Endothelial cell of umbilical vein (primary cell): ENCODE results near the gene MAGEA12. TPM values are rescaled to one million over a fixed set of nuclear protein-coding genes. Genes with fewer than 3 reads are reported as not detected.
"Not testable (repeated sequence)": the region's sequence is repeated elsewhere in the genome, so short reads cannot be mapped to it uniquely, and the experiment has no call there.

Experiments
- Bru-seq: library from RNA; stranded (reverse); fragments of 400-500 nt; gene quantifications from one replicate; lab custom pipeline; 2021; lab: Mats Ljungman, UMichigan
- BruChase-seq, 2 experiments: library from RNA; stranded (reverse); fragments of 400-500 nt; gene quantifications; one replicate each; lab custom pipeline; 2021; lab: Mats Ljungman, UMichigan
- BruUV-seq: library from RNA; stranded (reverse); fragments of 400-500 nt; replicated peaks from 2 replicates; lab custom pipeline; 2021; lab: Mats Ljungman, UMichigan
- CTCF ChIA-PET: fragments of 300-600, 350-600 bp; sonication (Branson Sonifier 250); formaldehyde crosslinking; loops from one replicate; lab custom pipeline; 2021; ENCODE audit warnings: antibody characterized with exemption, inconsistent platforms; lab: Charles Lee
- POLR2A ChIA-PET: fragments of 300-600, 350-600 bp; sonication (Branson Sonifier 250); formaldehyde crosslinking; loops from one replicate; lab custom pipeline; 2021; ENCODE audit warnings: antibody characterized with exemption, inconsistent platforms; lab: Charles Lee
- DNase-seq: peaks from one replicate; pipeline ENCODE4 v3.0.0-alpha.2; 2011; ENCODE audit warnings: low read depth, low spot score
- FAIRE-seq: peaks from 2 replicates; lab custom pipeline; 2011; peaks lifted over from hg19 to GRCh38; lab: Jason Lieb, UNC
- H2AFZ ChIP-seq: 2 replicates; pipeline ENCODE4 v1.6.0; 2012; ENCODE audit warnings: low read depth, low read length, control low read depth, inconsistent platforms
- H3K27ac ChIP-seq: 2 replicates; pipeline ENCODE4 v1.5.1; 2011; ENCODE audit warnings: low read depth, mild to moderate bottlenecking, control low read depth, low read length, moderate library complexity; ENCODE audit not compliant: insufficient read depth
- H3K27me3 ChIP-seq, 2 experiments: 2 replicates each; pipeline versions ENCODE4 v1.6.0 to v1.6.1; 2011; ENCODE audit warnings: low read length in 2 of 2, mixed read lengths in 1 of 2; ENCODE audit not compliant: control insufficient read depth in 2 of 2, insufficient read depth in 2 of 2
- H3K36me3 ChIP-seq, 2 experiments: 2 replicates in 1 of 2; 3 replicates in 1 of 2; pipeline ENCODE4 v1.5.1; 2011; ENCODE audit warnings: low read length in 2 of 2, mild to moderate bottlenecking in 1 of 2, moderate library complexity in 1 of 2; ENCODE audit not compliant: control insufficient read depth in 2 of 2, insufficient read depth in 2 of 2; ENCODE audit errors: extremely low read depth in 1 of 2
- H3K4me1 ChIP-seq: 3 replicates; pipeline ENCODE4 v1.5.1; 2011; ENCODE audit warnings: mild to moderate bottlenecking, low read length; ENCODE audit not compliant: control insufficient read depth, insufficient read depth; ENCODE audit errors: extremely low read depth
- H3K4me2 ChIP-seq: 2 replicates; pipeline ENCODE4 v1.6.1; 2011; ENCODE audit warnings: low read length, control low read depth, mixed read lengths; ENCODE audit not compliant: insufficient read depth
- H3K4me3 ChIP-seq, 3 experiments: fragments of 200-600 bp in 1 of 3; sonication (generic), shearing (Covaris generic) in 1 of 3; replicated peaks in 1 of 3; 2 replicates each; pipeline ENCODE4 v1.5.1; 2011 to 2016; ENCODE audit warnings: control low read depth in 3 of 3, low read length in 3 of 3, mild to moderate bottlenecking in 2 of 3, inconsistent platforms in 1 of 3, low read depth in 1 of 3, moderate library complexity in 1 of 3; ENCODE audit not compliant: insufficient read depth in 1 of 3
- H3K79me2 ChIP-seq: 2 replicates; pipeline ENCODE4 v1.6.0; 2012; ENCODE audit warnings: low read length, inconsistent platforms; ENCODE audit not compliant: control insufficient read depth, insufficient read depth
- H3K9ac ChIP-seq: replicated peaks from 2 replicates; pipeline ENCODE3; 2011; ENCODE audit warnings: low read length, control low read depth; ENCODE audit not compliant: insufficient read depth; ENCODE audit errors: extremely low read depth
- H3K9me1 ChIP-seq: replicated peaks from 3 replicates; pipeline ENCODE4 v1.6.0; 2011; ENCODE audit warnings: mild to moderate bottlenecking, low read length; ENCODE audit not compliant: control insufficient read depth, insufficient read depth; ENCODE audit errors: extremely low read depth
- H3K9me3 ChIP-seq: replicated peaks from 2 replicates; pipeline ENCODE4 v1.5.1; 2012; ENCODE audit warnings: low read length, inconsistent platforms; ENCODE audit not compliant: control insufficient read depth, insufficient read depth
- H4K20me1 ChIP-seq: replicated peaks from 2 replicates; pipeline ENCODE3; 2011; ENCODE audit warnings: mild to moderate bottlenecking, low read length; ENCODE audit not compliant: control insufficient read depth, insufficient read depth; ENCODE audit errors: extremely low read depth
- MYC ChIP-seq: IDR thresholded peaks from one replicate; pipeline ENCODE4 v1.6.1; 2011; ENCODE audit warnings: mild to moderate bottlenecking, low read depth, low read length
- POLR2A ChIP-seq: IDR thresholded peaks from 2 replicates; pipeline ENCODE4 v1.6.1; 2012; ENCODE audit warnings: low read depth, mild to moderate bottlenecking, control low read depth, low read length
- dilution Hi-C: fragments of 300-500 bp; cut with MboI; formaldehyde crosslinking; loops from one replicate; pipeline ENCODE4 v1.15.0; 2019; ENCODE audit warnings: low sequenced_read_pairs; ENCODE audit not compliant: extremely low pct_ligation_motif_present
- intact Hi-C: fragments of 100-400 bp; cut with micrococcal nuclease; formaldehyde crosslinking; loops from one replicate; pipeline ENCODE4 v1.10.0; 2022
- long read RNA-seq: library from polyadenylated mRNA; stranded (forward); transcript quantifications from one replicate; pipeline ENCODE4 v2.0.0, GENCODE V29; 2021
- polyA minus RNA-seq, 3 experiments: library from RNA; depleted of rRNA, polyadenylated mRNA; stranded (reverse); fragments of >200 nt; gene quantifications; 1 replicate in 1 of 3; 2 replicates in 2 of 3; pipeline ENCODE4 v1.2.3, GENCODE V29; 2011
- polyA plus RNA-seq, 4 experiments: library from polyadenylated mRNA; depleted of rRNA in 3 of 4; stranded (reverse) in 3 of 4; unstranded in 1 of 4; fragments of >200 nt; gene quantifications; 2 replicates each; pipeline versions ENCODE4 v1.2.1 to v1.2.3, GENCODE V29; 2011 to 2012; ENCODE audit warnings: missing spikeins in 1 of 4
- total RNA-seq: library from RNA; stranded (reverse); gene quantifications from 2 replicates; pipeline ENCODE4 v1.2.3, GENCODE V29; 2021
- TF ChIP-seq, protein P1 (sequence below), 2 donors: IDR thresholded peaks; 1 replicate in 1 of 2; 2 replicates in 1 of 2; pipeline ENCODE4 v1.5.1; 2011; ENCODE audit warnings: low read length in 2 of 2, mild to moderate bottlenecking in 2 of 2, moderate library complexity in 2 of 2, control low read depth in 1 of 2, inconsistent platforms in 1 of 2, low read depth in 1 of 2; ENCODE audit not compliant: insufficient read depth in 1 of 2; ENCODE audit errors: extremely low read depth in 1 of 2

Gene MAGEA12
- not detected in 2 replicates for total RNA-seq
- polyA plus RNA-seq = not detected in 2 replicates
- not detected in 2 replicates for polyA plus RNA-seq (2011; cell fraction: cytosol; rRNA removed)
- not detected in 2 replicates for polyA plus RNA-seq (2011; cell fraction: nucleus; rRNA removed)
- polyA plus RNA-seq (2012) = not detected in 2 replicates
- polyA minus RNA-seq = 0.41 and 1.9 TPM in 2 replicates
- polyA minus RNA-seq (2011; cell fraction: cytosol; rRNA and poly(A)+ RNA removed) = not detected
- not detected in 2 replicates for polyA minus RNA-seq (2011; cell fraction: nucleus; rRNA and poly(A)+ RNA removed)
- not detected for Bru-seq, nascent RNA
- BruChase-seq, experiment 1, labeled RNA remaining after a 6-hour chase = not detected
- not detected for BruChase-seq, experiment 2, labeled RNA remaining after a 2-hour chase
- long read RNA-seq = 0 reads

GRCh38 chrX:152733261-152733975 is at the start of gene MAGEA12, which contains the start of gene CSAG1:
Gene MAGEA12, plus strand, starts transcription at chrX:152733757. Its CDS starts 2,405 bp downstream, at chrX:152736162.
Gene CSAG1, minus strand, starts transcription at chrX:152733721. Its CDS starts 1,261 bp downstream, at chrX:152732460.
- Histone ChIP-seq H3K9me3 (no peaks in the 10 kb centered on the region), H3K27me3 (no peaks in the 10 kb centered on the region), H3K4me3 (no peak within 1 kb of the TSS), H2AFZ (no peak within 1 kb of the TSS), H3K4me1 (no peaks in the 10 kb centered on the region), H3K4me2 (no peak within 1 kb of the TSS), H3K36me3 (no peaks in the 10 kb centered on the region), H3K9ac (no peak within 1 kb of the TSS), H3K79me2 (no peaks in the 10 kb centered on the region), H3K27ac (no peak within 1 kb of the TSS), H3K9me1 (no peaks in the 10 kb centered on the region), H4K20me1 (no peaks in the 10 kb centered on the region)
- TF ChIP-seq MYC (no peak), POLR2A (no peak)
- TF ChIP-seq, protein P1, sequence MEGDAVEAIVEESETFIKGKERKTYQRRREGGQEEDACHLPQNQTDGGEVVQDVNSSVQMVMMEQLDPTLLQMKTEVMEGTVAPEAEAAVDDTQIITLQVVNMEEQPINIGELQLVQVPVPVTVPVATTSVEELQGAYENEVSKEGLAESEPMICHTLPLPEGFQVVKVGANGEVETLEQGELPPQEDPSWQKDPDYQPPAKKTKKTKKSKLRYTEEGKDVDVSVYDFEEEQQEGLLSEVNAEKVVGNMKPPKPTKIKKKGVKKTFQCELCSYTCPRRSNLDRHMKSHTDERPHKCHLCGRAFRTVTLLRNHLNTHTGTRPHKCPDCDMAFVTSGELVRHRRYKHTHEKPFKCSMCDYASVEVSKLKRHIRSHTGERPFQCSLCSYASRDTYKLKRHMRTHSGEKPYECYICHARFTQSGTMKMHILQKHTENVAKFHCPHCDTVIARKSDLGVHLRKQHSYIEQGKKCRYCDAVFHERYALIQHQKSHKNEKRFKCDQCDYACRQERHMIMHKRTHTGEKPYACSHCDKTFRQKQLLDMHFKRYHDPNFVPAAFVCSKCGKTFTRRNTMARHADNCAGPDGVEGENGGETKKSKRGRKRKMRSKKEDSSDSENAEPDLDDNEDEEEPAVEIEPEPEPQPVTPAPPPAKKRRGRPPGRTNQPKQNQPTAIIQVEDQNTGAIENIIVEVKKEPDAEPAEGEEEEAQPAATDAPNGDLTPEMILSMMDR (IDR thresholded peaks at IDR 0.05; ENCODE audit: extremely low read depth in 1 of 2, insufficient read depth in 1 of 2, low read depth in 1 of 2, low read length in 2 of 2) = no peak
- DNase-seq (no peak), FAIRE-seq (no peak)
- POLR2A ChIA-PET = no interaction called here
- CTCF ChIA-PET = no interaction called here
- intact Hi-C loops = no loop called here
- no TSS peak for BruUV-seq
- dilution Hi-C loops = no loop called here

- H3K4me3 ChIP-seq, H4K20me1 ChIP-seq, H3K36me3 ChIP-seq, H3K27ac ChIP-seq, H3K9me3 ChIP-seq, H3K9ac ChIP-seq, H2AFZ ChIP-seq, dilution Hi-C loops, H3K4me1 ChIP-seq, DNase-seq, H3K27me3 ChIP-seq, intact Hi-C loops, H3K4me2 ChIP-seq, BruUV-seq, FAIRE-seq, POLR2A ChIA-PET, H3K79me2 ChIP-seq, CTCF ChIA-PET, H3K9me1 ChIP-seq: not testable (repeated sequence)
Observed at GRCh38 chrX:152697952-152698931, 35.3 kb upstream of the MAGEA12 start, which contains the start of gene MAGEA3. Gene MAGEA3, plus strand, starts transcription at chrX:152698794. Its CDS starts 2,039 bp downstream, at chrX:152700833.

- BruUV-seq, CTCF ChIA-PET, H3K9me1 ChIP-seq, POLR2A ChIA-PET, H3K4me1 ChIP-seq, H4K20me1 ChIP-seq, H3K79me2 ChIP-seq, H3K4me3 ChIP-seq, dilution Hi-C loops, H3K27me3 ChIP-seq, H3K9ac ChIP-seq, DNase-seq, H3K36me3 ChIP-seq, intact Hi-C loops, H2AFZ ChIP-seq, H3K9me3 ChIP-seq, H3K4me2 ChIP-seq, H3K27ac ChIP-seq, FAIRE-seq: not testable (repeated sequence)
Observed at GRCh38 chrX:152700390-152700789, 33.2 kb upstream of the MAGEA12 start.
